Peyer's patch (tissue), 4 donors: Measurements from ENCODE around the gene PCDHB1. TPM values are rescaled to one million over a fixed set of nuclear protein-coding genes. Genes with fewer than 3 reads are reported as not detected.

Experiments
- DNase-seq, 3 donors: peaks; one replicate each; pipeline ENCODE4 v3.0.0-alpha.2; 2017 to 2019
- H3K27ac ChIP-seq, 4 donors: fragments of 200-600 bp; sonication (generic); one replicate each; pipeline ENCODE4 v1.5.1; 2016 to 2019
- H3K27me3 ChIP-seq, 2 donors: fragments of 200-600 bp; sonication (generic); one replicate each; pipeline ENCODE4 v1.5.1; 2019
- H3K36me3 ChIP-seq, 3 donors: fragments of 200-600 bp; sonication (generic); one replicate each; pipeline ENCODE4 v1.5.1; 2016 to 2019
- H3K4me1 ChIP-seq, 4 donors: fragments of 200-600 bp; sonication (generic); one replicate each; pipeline ENCODE4 v1.5.1; 2016 to 2019
- H3K4me3 ChIP-seq, 4 donors: fragments of 200-600 bp; sonication (generic); 1 replicate in 3 of 4; 2 replicates in 1 of 4; pipeline ENCODE4 v1.5.1; 2016 to 2019; ENCODE audit warnings: mild to moderate bottlenecking in 1 of 4
- H3K9me3 ChIP-seq, 4 donors: fragments of 200-600 bp; sonication (generic); one replicate each; pipeline ENCODE4 v1.5.1; 2016 to 2019; ENCODE audit warnings: mild to moderate bottlenecking in 1 of 4
- CTCF ChIP-seq, 6 experiments: fragments of 450-650 bp in 4 of 6; fragments of 200-600 bp in 2 of 6; sonication (generic) in 1 of 6; IDR thresholded peaks; one replicate each; pipeline ENCODE4 v1.5.1; 2017 to 2019; ENCODE audit warnings: antibody characterized with exemption in 6 of 6, mild to moderate bottlenecking in 3 of 6, moderate library complexity in 1 of 6
- POLR2A ChIP-seq, 2 donors: fragments of 450-650 bp; IDR thresholded peaks; one replicate each; pipeline ENCODE4 v1.5.1; 2017; ENCODE audit warnings: antibody characterized with exemption in 2 of 2, mild to moderate bottlenecking in 2 of 2, moderate library complexity in 2 of 2
- total RNA-seq, 4 donors: library from RNA; depleted of rRNA; stranded (reverse); fragments of >200 nt; gene quantifications; one replicate each; pipeline ENCODE4 v1.1.0, GENCODE V29; 2016

PCDHB1 gene
- total RNA-seq, 4 donors from 2014 or later, result not detected

GRCh38 chr5:141031006-141031405, 20.2 kb upstream of the PCDHB1 start:
- TF ChIP-seq CTCF (IDR thresholded peaks at IDR 0.05) (no peak), POLR2A (IDR thresholded peaks at IDR 0.05) (no peak)
- Histone ChIP-seq H3K4me1 (no peaks in the 10 kb centered on the region), H3K27ac (no peak overlapping the region), H3K27me3 (no peaks in the 10 kb centered on the region), H3K36me3 (no peaks in the 10 kb centered on the region), H3K4me3 (no peak overlapping the region), H3K9me3 (no peaks in the 10 kb centered on the region)
- DNase-seq, result no peak

GRCh38 chr5:141032626-141033025, 18.5 kb upstream of the PCDHB1 start:
- TF ChIP-seq POLR2A (IDR thresholded peaks at IDR 0.05) (no peak), CTCF (IDR thresholded peaks at IDR 0.05) (no peak)
- DNase-seq, result no peak
- Histone ChIP-seq H3K4me3 (no peak overlapping the region), H3K36me3 (no peaks in the 10 kb centered on the region), H3K27ac (no peak overlapping the region), H3K9me3 (no peaks in the 10 kb centered on the region), H3K27me3 (no peaks in the 10 kb centered on the region), H3K4me1 (no peaks in the 10 kb centered on the region)

- DNase-seq, result no peak
- TF ChIP-seq POLR2A (IDR thresholded peaks at IDR 0.05), result no peak
- no peak for TF ChIP-seq CTCF (IDR thresholded peaks at IDR 0.05)
- Histone ChIP-seq H3K27ac (no peak overlapping the region), H3K9me3 (no peaks in the 10 kb centered on the region), H3K27me3 (no peaks in the 10 kb centered on the region), H3K4me3 (no peak overlapping the region), H3K36me3 (no peaks in the 10 kb centered on the region), H3K4me1 (no peaks in the 10 kb centered on the region)
Measured at GRCh38 chr5:141039061-141039460, 12.1 kb upstream of the PCDHB1 start.

- H3K27ac ChIP-seq, result no peak overlapping the region
- no peak for TF ChIP-seq POLR2A (IDR thresholded peaks at IDR 0.05)
- TF ChIP-seq CTCF (IDR thresholded peaks at IDR 0.05), result no peak
- no peaks in the 10 kb centered on the region for H3K4me1 ChIP-seq
- no peak overlapping the region for H3K4me3 ChIP-seq
- no peaks in the 10 kb centered on the region for H3K27me3 ChIP-seq
- H3K36me3 ChIP-seq, result no peaks in the 10 kb centered on the region
- DNase-seq, result no peak
- H3K9me3 ChIP-seq, result no peaks in the 10 kb centered on the region
Measured at GRCh38 chr5:141039517-141039916, 11.7 kb upstream of the PCDHB1 start.

- DNase-seq, result no peak
- Histone ChIP-seq H3K36me3 (no peaks in the 10 kb centered on the region), H3K9me3 (no peaks in the 10 kb centered on the region), H3K4me1 (no peaks in the 10 kb centered on the region), H3K4me3 (peak overlapping the region in 2 of 4 donors; percentile 11 to 26), H3K27me3 (no peaks in the 10 kb centered on the region), H3K27ac (peak overlapping the region in 2 of 4 donors; percentile 1 to 33)
- TF ChIP-seq POLR2A (IDR thresholded peaks at IDR 0.05), result no peak
- peak in 1 of 6 experiments; percentile 6 for TF ChIP-seq CTCF (IDR thresholded peaks at IDR 0.05)
Measured at GRCh38 chr5:141040093-141040770, 10.9 kb upstream of the PCDHB1 start.
